Fibroblast of gingiva (primary cell): ENCODE data around the gene ANP32E.

ENCODE experiments used
- DNase-seq: peaks from one replicate; pipeline ENCODE4 v3.0.0-alpha.2; 2011; ENCODE audit warnings: low read depth

ANP32E gene

DNA sequence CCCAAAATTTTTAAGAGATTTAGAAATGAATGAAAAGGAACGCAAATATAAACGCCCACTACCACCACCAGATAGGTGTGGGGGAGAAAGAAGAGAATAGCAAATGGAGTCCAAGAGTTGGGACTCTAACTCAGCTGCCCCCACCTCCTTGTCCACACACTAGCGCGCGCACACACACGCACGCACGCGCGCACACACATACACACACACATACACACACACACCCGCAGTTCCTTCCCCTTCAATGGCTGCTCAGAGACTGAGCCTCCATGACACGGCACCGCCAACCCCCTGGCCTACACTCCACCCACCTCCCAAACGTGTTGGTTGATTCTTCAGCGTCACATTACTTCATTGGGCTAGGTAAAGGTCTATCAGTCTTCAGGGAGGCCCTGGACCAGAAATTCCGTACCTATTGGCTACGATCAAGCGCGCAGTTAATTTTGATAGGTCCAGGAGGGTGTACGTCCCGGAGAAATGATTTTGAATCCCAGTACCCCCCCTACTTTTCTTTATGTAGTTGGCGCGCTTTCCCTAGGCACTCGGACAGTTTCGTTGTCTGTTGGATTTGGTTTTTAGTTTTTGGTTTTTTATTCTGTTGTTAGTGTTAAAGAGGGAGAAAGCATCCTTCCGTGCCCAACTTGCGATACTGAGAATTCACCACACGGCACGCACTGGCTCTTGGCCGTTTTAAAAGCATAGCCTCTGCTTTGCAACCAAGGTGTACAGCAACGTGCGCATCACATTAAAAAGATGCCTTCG is at the start of gene ANP32E:
ANP32E (minus strand) TSS at position 261 of the 762 bp plus-strand sequence. CDS start 326 bp downstream, outside the sequence.
- DNase-seq: peak; percentile 100

DNA sequence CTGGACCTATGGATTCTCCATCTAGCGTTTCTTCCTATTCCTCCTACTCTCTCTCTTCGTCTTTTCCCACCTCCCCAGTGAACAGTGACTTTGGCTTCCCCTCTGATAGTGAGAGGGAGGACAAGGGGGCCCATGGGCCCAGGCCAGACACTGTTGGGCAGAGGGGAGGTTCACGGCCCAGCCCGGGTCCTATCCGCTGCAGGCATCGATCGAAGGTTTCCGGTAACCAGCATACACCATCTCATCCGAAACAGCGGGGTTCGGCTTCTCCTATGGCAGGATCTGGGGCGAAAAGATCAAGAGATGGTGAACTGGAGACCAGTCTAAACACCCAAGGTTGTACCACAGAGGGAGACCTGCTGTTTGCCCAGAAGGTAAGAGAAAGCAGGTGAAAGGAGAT is 47.3 kb upstream of the ANP32E start:
- no peak for DNase-seq

DNA sequence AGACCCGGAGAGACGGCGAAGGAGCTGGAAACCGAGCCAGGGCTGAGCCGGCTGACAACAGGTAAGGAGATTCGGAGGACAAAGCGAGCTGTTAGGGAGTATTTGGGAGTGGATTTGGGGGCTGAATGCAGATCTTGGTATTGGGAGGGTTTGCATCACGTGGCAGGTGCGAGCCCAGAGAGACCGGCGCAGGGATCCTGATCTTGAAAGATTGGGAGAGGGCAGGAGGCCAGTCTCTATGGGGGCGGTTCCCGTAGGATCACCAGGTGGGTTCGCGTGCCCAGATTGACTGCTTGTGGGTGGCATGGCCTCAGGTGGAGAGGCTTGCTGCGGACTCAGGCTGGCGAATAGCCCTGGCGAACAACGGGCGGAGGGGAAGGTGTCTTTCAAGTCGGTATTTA is 46.6 kb upstream of the ANP32E start:
- no peak for DNase-seq

DNA sequence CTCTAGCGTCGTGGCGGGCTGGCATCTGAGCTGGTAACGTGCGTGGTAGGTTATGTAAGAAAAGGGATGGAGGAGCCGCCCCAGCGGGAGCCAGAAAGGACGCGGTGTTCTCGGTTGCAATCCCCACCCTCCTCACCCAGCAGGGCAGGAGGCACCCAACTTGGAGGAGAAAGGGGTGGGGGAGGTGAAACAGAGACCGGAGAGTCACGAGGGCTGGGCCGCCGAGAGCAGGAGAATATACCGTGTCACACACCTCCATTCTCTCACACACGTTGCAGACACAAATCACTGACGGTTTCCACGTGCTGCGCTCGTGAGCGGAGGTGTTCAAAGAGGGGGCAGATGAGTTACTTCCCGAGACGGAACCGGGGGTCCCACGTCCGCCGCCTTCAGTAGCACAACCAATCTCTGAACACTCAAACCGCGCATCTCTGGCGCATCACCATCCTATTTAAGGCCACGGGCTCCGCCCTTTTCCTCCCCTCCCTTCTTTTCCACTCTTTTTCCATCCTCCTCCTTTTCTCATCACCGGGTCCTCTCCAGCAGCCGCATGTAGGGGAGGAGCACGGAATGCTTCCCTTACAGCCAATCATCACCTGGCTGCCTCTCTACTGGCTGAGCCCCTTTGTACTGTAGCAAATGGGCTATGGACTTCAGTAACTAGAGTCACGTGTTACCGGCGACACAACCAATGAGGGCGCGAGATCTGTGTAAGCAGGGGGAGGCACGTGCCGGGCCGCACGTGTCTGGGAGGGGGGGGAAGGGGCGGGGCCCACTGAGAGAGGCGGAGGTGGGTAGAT is 46.0 kb upstream of the ANP32E start, which contains the start of gene CIART:
CIART (plus strand) TSS at position 797 of the 800 bp plus-strand sequence. CDS start 714 bp downstream, outside the sequence.
- peak; percentile 97 for DNase-seq

- DNase-seq: peak; percentile 59
Observed at GRCh38 chr1:150281221-150281757, 45.4 kb upstream of the ANP32E start.

DNA sequence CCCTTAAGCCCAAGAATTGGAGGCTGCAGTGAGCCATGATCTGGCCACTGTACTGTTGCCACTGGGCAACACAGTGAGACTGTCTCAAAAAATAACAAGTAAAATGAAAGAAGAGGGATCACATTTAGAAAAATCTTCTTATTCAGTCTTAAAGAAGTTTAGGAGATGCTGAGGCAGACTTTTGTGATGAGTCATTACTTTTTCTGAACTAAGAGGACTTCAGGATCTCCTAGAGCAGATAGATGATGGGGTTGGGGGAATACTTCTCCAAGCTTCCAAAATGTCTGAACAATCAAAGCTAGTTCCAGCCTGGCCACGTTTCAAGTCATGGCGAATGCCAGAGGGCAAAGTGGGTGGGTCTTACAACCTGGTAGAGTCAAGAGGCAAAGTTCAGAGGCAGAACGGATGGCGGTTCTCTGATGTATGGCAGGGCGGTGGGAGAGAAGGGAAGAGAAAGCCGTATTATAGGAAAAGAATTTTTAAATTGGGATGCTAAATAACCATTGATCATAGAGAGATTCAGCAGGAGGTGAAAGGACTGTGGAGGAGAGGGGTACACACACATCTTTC is 44.3 kb upstream of the ANP32E start:
- no peak for DNase-seq

DNA sequence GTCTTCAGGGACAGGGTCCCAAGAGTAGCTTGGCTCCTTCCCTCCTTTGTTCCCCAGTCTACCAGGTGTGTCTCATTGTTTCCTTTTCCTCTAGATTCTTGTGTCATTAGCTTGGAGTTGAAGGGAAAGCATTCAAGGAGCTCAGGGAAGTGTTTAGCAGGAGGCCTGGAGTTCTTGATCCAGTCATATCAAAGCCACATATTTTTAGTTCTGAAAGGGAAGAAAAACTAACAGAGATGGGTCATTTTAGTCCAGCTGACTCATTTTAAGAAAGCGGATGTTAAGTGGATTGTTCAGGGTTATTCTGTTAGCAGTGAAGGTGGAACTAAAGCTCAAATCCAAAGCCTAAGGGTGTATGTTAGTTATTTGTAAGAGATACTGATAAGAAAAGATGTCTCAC is 37.4 kb upstream of the ANP32E start:
- no peak for DNase-seq

- DNase-seq: no peak
Observed at GRCh38 chr1:150271291-150271959, 35.5 kb upstream of the ANP32E start.

GRCh38 chr1:150269451-150269850 is 33.5 kb upstream of the ANP32E start:
- no peak for DNase-seq

GRCh38 chr1:150268705-150269403 is 32.9 kb upstream of the ANP32E start, which contains the start of gene APH1A:
Gene APH1A (minus strand): TSS chr1:150269016. CDS start chr1:150268810, 206 bp downstream.
- DNase-seq: peak; percentile 97

DNA sequence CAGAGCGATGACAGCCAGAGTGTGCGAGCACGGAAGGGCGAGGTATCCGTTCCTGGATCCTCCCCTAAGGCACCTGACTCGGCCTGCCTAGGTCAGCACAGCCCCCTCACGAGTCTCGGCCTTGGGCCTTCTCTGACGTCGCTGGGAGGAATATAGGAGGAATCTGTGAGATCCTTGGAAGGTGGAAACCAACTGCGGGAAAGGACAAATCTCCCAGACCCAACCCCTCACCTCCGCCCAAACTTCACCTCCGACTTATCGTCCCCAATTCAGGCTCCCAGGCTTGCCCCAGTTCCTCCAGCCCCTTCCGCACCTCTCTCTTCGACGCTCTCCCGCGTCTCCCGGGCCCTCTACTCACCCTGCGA is 32.4 kb upstream of the ANP32E start:
- peak; percentile 29 for DNase-seq

- DNase-seq: no peak
Observed at GRCh38 chr1:150267896-150268295, 32.0 kb upstream of the ANP32E start.

DNA sequence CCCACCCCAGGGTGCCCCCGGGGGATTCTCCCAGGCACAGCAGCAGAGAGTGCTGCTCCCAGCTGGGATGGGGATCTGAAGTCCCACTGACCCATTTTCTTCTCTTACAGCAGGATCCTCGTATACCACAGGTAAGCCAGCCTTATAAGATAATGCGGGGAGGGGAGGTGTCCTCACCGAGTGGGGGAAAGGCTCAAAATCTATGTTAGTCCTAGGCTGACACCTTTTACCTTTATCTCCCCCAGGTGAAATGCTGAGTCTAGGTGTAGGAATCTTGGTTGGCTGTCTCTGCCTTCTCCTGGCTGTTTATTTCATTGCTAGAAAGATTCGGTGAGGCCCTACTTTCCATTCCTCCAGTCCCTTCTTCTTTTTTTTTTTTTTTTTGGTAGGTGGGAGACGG is 27.6 kb upstream of the ANP32E start:
- DNase-seq: no peak

- no peak for DNase-seq
Observed at GRCh38 chr1:150262388-150263320, 26.7 kb upstream of the ANP32E start.

DNA sequence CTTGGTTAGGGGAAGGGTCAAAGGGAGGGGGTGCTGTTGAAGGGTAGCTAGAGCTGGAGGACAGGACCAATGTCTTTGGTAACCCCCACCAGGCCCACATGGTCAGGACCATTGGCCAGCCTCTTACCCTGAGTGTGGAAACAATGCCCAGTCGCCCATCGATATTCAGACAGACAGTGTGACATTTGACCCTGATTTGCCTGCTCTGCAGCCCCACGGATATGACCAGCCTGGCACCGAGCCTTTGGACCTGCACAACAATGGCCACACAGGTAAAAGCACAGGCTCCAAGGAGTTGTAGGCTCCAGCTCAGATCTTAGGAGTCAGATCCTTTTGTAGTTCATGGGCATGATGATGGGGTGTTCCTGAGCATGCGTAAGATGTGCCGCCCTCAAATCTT is 25.5 kb upstream of the ANP32E start:
- DNase-seq: no peak

GRCh38 chr1:150259758-150260669 is 24.1 kb upstream of the ANP32E start:
- DNase-seq: no peak

DNA sequence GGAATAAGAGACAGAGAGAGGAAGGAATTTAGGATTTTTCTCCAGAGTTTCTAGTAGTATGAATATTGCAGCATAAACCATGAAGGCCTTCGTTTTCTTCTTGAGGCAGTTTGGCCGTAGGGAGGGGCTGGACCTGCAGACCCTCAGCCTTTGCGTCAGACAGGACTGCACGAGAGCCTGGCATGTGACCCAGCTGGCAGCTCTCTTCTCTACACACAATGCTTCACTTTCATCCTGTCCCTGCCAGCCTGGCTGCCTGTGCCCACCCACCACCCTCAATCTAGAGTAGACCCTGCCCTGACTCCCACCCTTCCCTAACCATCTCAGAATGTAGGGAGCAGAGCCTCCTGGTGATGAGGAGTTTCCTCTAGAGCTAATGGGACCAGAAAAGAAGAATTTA is 23.3 kb upstream of the ANP32E start:
- no peak for DNase-seq

DNA sequence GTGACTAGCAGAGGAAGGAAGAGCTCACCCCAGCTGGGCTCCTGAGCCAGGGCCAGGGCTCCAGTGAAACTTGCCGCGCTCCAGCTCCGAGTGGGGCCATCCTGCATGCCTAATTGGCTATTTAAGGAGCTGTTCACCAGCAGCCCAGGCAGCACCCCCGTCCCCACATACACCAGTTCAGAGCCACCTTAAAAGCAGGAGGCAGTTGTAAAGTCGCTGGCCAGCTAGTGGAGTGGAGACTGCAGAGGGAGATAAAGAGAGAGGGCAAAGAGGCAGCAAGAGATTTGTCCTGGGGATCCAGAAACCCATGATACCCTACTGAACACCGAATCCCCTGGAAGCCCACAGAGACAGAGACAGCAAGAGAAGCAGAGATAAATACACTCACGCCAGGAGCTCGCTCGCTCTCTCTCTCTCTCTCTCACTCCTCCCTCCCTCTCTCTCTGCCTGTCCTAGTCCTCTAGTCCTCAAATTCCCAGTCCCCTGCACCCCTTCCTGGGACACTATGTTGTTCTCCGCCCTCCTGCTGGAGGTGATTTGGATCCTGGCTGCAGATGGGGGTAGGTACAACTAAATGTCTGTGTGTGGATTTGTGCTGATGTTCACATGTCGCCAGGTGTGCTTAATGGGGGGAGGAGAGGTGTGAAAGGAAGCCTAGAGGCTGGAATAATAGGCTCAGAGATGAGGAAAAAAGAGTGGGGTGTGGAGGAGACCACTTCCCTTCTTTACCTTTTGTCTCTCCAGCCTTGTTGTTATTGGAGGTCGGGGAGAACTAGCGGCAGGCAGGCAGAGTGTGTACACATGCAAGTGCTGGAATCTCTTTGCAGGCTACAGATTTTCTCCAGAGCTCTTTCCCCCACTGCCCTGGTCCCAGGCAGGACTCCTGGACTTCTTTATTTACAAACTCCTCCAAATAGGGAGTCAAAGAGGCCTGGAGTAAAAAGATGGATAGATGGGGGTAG is 22.0 kb upstream of the ANP32E start, which contains the start of gene CA14:
CA14 (plus strand) TSS at position 151 of the 962 bp plus-strand sequence; CDS start at position 506, 355 bp downstream.
- no peak for DNase-seq
